Sigmoid colon (tissue), 7 donors: Measurements from ENCODE around the gene ESRRB. TPM values are rescaled to one million over a fixed set of nuclear protein-coding genes. Genes with fewer than 3 reads are reported as not detected.

Source experiments
- DNase-seq: peaks from one replicate; pipeline ENCODE4 v3.0.0-alpha.2; 2019
- H3K27ac ChIP-seq, 4 donors: fragments of 200-600 bp; sonication (generic); one replicate each; pipeline ENCODE4 v1.5.1; 2016 to 2019; ENCODE audit warnings: mild to moderate bottlenecking in 1 of 4
- H3K27me3 ChIP-seq, 3 donors: fragments of 200-600 bp; sonication (generic); one replicate each; pipeline ENCODE4 v1.5.1; 2019; ENCODE audit warnings: mild to moderate bottlenecking in 1 of 3
- H3K36me3 ChIP-seq, 4 donors: fragments of 200-600 bp; sonication (generic); one replicate each; pipeline ENCODE4 v1.5.1; 2016 to 2019
- H3K4me1 ChIP-seq, 4 donors: fragments of 200-600 bp; sonication (generic); one replicate each; pipeline ENCODE4 v1.5.1; 2017 to 2019
- H3K4me3 ChIP-seq, 4 donors: fragments of 200-600 bp; sonication (generic); one replicate each; pipeline ENCODE4 v1.5.1; 2017 to 2019; ENCODE audit warnings: mild to moderate bottlenecking in 2 of 4, moderate library complexity in 1 of 4
- H3K9me3 ChIP-seq, 4 donors: fragments of 200-600 bp in 3 of 4; sonication (generic) in 3 of 4; one replicate each; pipeline versions ENCODE4 v1.5.1 to v1.6.1; 2013 to 2019
- CTCF ChIP-seq, 4 experiments: fragments of 450-650 bp in 3 of 4; fragments of 200-600 bp in 1 of 4; IDR thresholded peaks; one replicate each; pipeline ENCODE4 v1.5.1; 2016 to 2019; ENCODE audit warnings: antibody characterized with exemption in 4 of 4, mild to moderate bottlenecking in 3 of 4, moderate library complexity in 2 of 4
- EP300 ChIP-seq, 4 donors: sonication (generic); formaldehyde crosslinking; IDR thresholded peaks; one replicate each; pipeline ENCODE4 v1.6.1; 2017; ENCODE audit warnings: antibody characterized with exemption in 4 of 4
- POLR2A ChIP-seq, 2 donors: fragments of 450-650 bp; IDR thresholded peaks; one replicate each; pipeline ENCODE4 v1.6.1; 2016; ENCODE audit warnings: antibody characterized with exemption in 2 of 2, mild to moderate bottlenecking in 2 of 2, moderate library complexity in 2 of 2
- POLR2AphosphoS5 ChIP-seq, 4 donors: sonication (generic); formaldehyde crosslinking; IDR thresholded peaks; one replicate each; pipeline ENCODE4 v1.6.1; 2017; ENCODE audit warnings: antibody characterized with exemption in 4 of 4
- WGBS, 2 donors: extraction: QIAGEN DNeasy Blood & Tissue Kit; methylation state at CpG; one replicate each; pipeline ENCODE4 v1.1.7; 2013; 5-methylcytosine and 5-hydroxymethylcytosine counted together
- intact Hi-C: fragments of 100-400 bp; cut with DNase I; formaldehyde crosslinking; loops from one replicate; pipeline ENCODE4 v1.15.1; 2023
- polyA plus RNA-seq, 3 donors: library from polyadenylated mRNA; stranded (reverse); fragments of 200-250 nt; gene quantifications; one replicate each; pipeline ENCODE4 v1.2.3, GENCODE V29; 2013
- total RNA-seq, 4 donors: library from RNA; depleted of rRNA; stranded (reverse); fragments of >200 nt; gene quantifications; one replicate each; pipeline ENCODE4 v1.1.0, GENCODE V29; 2016
- donor health status: healthy with polysubstance abuse.
- donor health status: Bipolar disorder and iron deficiency.
- donor health status: healthy.

ESRRB gene
- total and polyA plus RNA-seq, 7 donors = under 0.01 to 0.04 TPM; not detected in 5

GRCh38 chr14:76439237-76439775, 63.4 kb downstream of the ESRRB start:
- no peak for DNase-seq
- H3K4me1 ChIP-seq = no peaks in the 10 kb centered on the region
- H3K36me3 ChIP-seq = no peaks in the 10 kb centered on the region
- no peaks in the 10 kb centered on the region for H3K27me3 ChIP-seq
- H3K4me3 ChIP-seq = no peak overlapping the region
- intact Hi-C loops = no loop called here
- H3K9me3 ChIP-seq = no peaks in the 10 kb centered on the region
- WGBS, 2 donors = 90 to 93% methylated on average over 33 of the region's 33 CpGs
- TF ChIP-seq EP300 (IDR thresholded peaks at IDR 0.05) = no peak
- TF ChIP-seq CTCF (IDR thresholded peaks at IDR 0.05) = no peak
- no peak for TF ChIP-seq POLR2AphosphoS5 (IDR thresholded peaks at IDR 0.05)
- no peak for TF ChIP-seq POLR2A (IDR thresholded peaks at IDR 0.05)
- no peak overlapping the region for H3K27ac ChIP-seq

- Histone ChIP-seq H3K36me3 (no peaks in the 10 kb centered on the region), H3K27ac (no peak overlapping the region), H3K9me3 (no peaks in the 10 kb centered on the region), H3K4me3 (no peak overlapping the region), H3K27me3 (peaks cover 0 to 4% (median 0%) of the 10 kb centered on the region in 3 donors), H3K4me1 (no peaks in the 10 kb centered on the region)
- WGBS, 2 donors = 65 to 86% methylated on average over 2 of the region's 2 CpGs
- DNase-seq = no peak
- no peak for TF ChIP-seq POLR2AphosphoS5 (IDR thresholded peaks at IDR 0.05)
- TF ChIP-seq EP300 (IDR thresholded peaks at IDR 0.05) = no peak
- TF ChIP-seq POLR2A (IDR thresholded peaks at IDR 0.05) = no peak
- no peak for TF ChIP-seq CTCF (IDR thresholded peaks at IDR 0.05)
- intact Hi-C loops = no loop called here
These were observed 70.5 kb downstream of the ESRRB start for GRCh38 chr14:76446486-76446885.

- DNase-seq = no peak
- TF ChIP-seq EP300 (IDR thresholded peaks at IDR 0.05) = no peak
- intact Hi-C loops = no loop called here
- Histone ChIP-seq H3K27ac (no peak overlapping the region), H3K4me3 (no peak overlapping the region), H3K36me3 (no peaks in the 10 kb centered on the region), H3K9me3 (no peaks in the 10 kb centered on the region), H3K27me3 (peaks cover 0 to 4% (median 0%) of the 10 kb centered on the region in 3 donors), H3K4me1 (no peaks in the 10 kb centered on the region)
- WGBS, 2 donors = 68 to 72% methylated on average over 7 of the region's 7 CpGs
These were observed 71.0 kb downstream of the ESRRB start for GRCh38 chr14:76446921-76447320.

GRCh38 chr14:76450476-76450875, 74.5 kb downstream of the ESRRB start:
- no peak for TF ChIP-seq EP300 (IDR thresholded peaks at IDR 0.05)
- no peak for TF ChIP-seq POLR2A (IDR thresholded peaks at IDR 0.05)
- no peak for TF ChIP-seq POLR2AphosphoS5 (IDR thresholded peaks at IDR 0.05)
- no peak for TF ChIP-seq CTCF (IDR thresholded peaks at IDR 0.05)
- 67 to 78% methylated on average over 4 of the region's 4 CpGs for WGBS, 2 donors
- intact Hi-C loops = no loop called here

GRCh38 chr14:76456200-76456599, 80.3 kb downstream of the ESRRB start:
- no peak overlapping the region for H3K27ac ChIP-seq
- no peak overlapping the region for H3K4me3 ChIP-seq
- H3K36me3 ChIP-seq = no peaks in the 10 kb centered on the region
- TF ChIP-seq EP300 (IDR thresholded peaks at IDR 0.05) (no peak), CTCF (IDR thresholded peaks at IDR 0.05) (peak; percentile 23 to 33 (median 28))
- no peaks in the 10 kb centered on the region for H3K4me1 ChIP-seq
- DNase-seq = no peak
- 39 to 51% methylated on average over 2 of the region's 2 CpGs for WGBS, 2 donors
- intact Hi-C loops = loop anchor here (2.0 kb wide), 1 partner anchor 189 kb away; no protein-coding TSS in a partner anchor
- H3K27me3 ChIP-seq = no peaks in the 10 kb centered on the region
- no peaks in the 10 kb centered on the region for H3K9me3 ChIP-seq

More at GRCh38 chr14:76450476-76450875, 74.5 kb downstream of the ESRRB start:
- Histone ChIP-seq H3K4me1 (no peaks in the 10 kb centered on the region), H3K36me3 (no peaks in the 10 kb centered on the region), H3K27me3 (peaks cover 0 to 4% (median 0%) of the 10 kb centered on the region in 3 donors), H3K27ac (no peak overlapping the region), H3K4me3 (no peak overlapping the region), H3K9me3 (no peaks in the 10 kb centered on the region)
- no peak for DNase-seq
